DOHH2 (cell line): Measurements from ENCODE around the gene PNMA8C.

Experiments used
- CTCF ChIP-seq: fragments of 200-600 bp; sonication (generic); IDR thresholded peaks from one replicate; pipeline ENCODE4 v1.5.1; 2014; ENCODE audit warnings: antibody characterized with exemption, mild to moderate bottlenecking, low read depth, low read length; ENCODE audit not compliant: poor library complexity, severe bottlenecking
- EZH2phosphoT487 ChIP-seq: fragments of 200-600 bp; sonication (generic); IDR thresholded peaks from 2 replicates; pipeline ENCODE4 v1.6.1; 2017; ENCODE audit warnings: borderline replicate concordance, mild to moderate bottlenecking, antibody characterized with exemption, low read length, moderate library complexity, mixed read lengths

- TF ChIP-seq CTCF: no peak
- TF ChIP-seq EZH2phosphoT487: no peak
These were observed 46.9 kb downstream of the PNMA8C start for GRCh38 chr19:46381756-46382345.
